ENCODE data around the gene MANSC1.

GRCh38 chr12:12282202-12282601 is 67.8 kb downstream of the MANSC1 start:
- no peak for TF ChIP-seq CTCF (IDR thresholded peaks at IDR 0.05; ENCODE audit: low read depth, low read length)
- no peak for TF ChIP-seq POLR2A (IDR thresholded peaks at IDR 0.05; ENCODE audit: extremely low read depth, insufficient read length)

Measured in NB4 (cell line).